GM18511 (cell line): ENCODE data around the gene TTLL5.
"Not testable (repeated sequence)": the region's sequence is repeated elsewhere in the genome, so short reads cannot be mapped to it uniquely, and the experiment has no call there.

Source experiments
- ATAC-seq: cut with Tn5 transposase; IDR thresholded peaks from one replicate; pipeline ENCODE4 v1.9.1; 2021; ENCODE audit warnings: mild to moderate bottlenecking, moderate library complexity; ENCODE audit not compliant: unreplicated experiment

TTLL5 gene

GRCh38 chr14:75906228-75906627 is 245.2 kb downstream of the TTLL5 start:
- no peak for ATAC-seq

- ATAC-seq, result no peak
Measured at GRCh38 chr14:75906680-75907280, 245.7 kb downstream of the TTLL5 start.

- no peak for ATAC-seq
Measured at GRCh38 chr14:75907756-75908359, 246.8 kb downstream of the TTLL5 start.

GRCh38 chr14:75909630-75910029 is 248.6 kb downstream of the TTLL5 start:
- no peak for ATAC-seq

GRCh38 chr14:75910048-75910447 is 249.0 kb downstream of the TTLL5 start:
- no peak for ATAC-seq

- ATAC-seq, result no peak
Measured at GRCh38 chr14:75911883-75912282, 250.8 kb downstream of the TTLL5 start.

GRCh38 chr14:75913183-75913582 is 252.1 kb downstream of the TTLL5 start:
- no peak for ATAC-seq

GRCh38 chr14:75915045-75915444 is 254.0 kb downstream of the TTLL5 start:
- ATAC-seq, result no peak

- no peak for ATAC-seq
Measured at GRCh38 chr14:75917322-75917945, 256.4 kb downstream of the TTLL5 start.

GRCh38 chr14:75917946-75918335 is 256.9 kb downstream of the TTLL5 start:
- no peak for ATAC-seq

GRCh38 chr14:75920421-75920820 is 259.4 kb downstream of the TTLL5 start:
- ATAC-seq, result not testable (repeated sequence)

- ATAC-seq, result not testable (repeated sequence)
Measured at GRCh38 chr14:75925141-75925840, 264.2 kb downstream of the TTLL5 start.

GRCh38 chr14:75926431-75927115 is 265.5 kb downstream of the TTLL5 start:
- no peak for ATAC-seq

- no peak for ATAC-seq
Measured at GRCh38 chr14:75927564-75928087, 266.6 kb downstream of the TTLL5 start.

- no peak for ATAC-seq
Measured at GRCh38 chr14:75928690-75929181, 267.7 kb downstream of the TTLL5 start.

GRCh38 chr14:75933712-75934296 is 272.8 kb downstream of the TTLL5 start:
- ATAC-seq, result no peak

- ATAC-seq, result no peak
Measured at GRCh38 chr14:75934998-75935628, 274.1 kb downstream of the TTLL5 start.

- ATAC-seq, result no peak
Measured at GRCh38 chr14:75939200-75939599, 278.2 kb downstream of the TTLL5 start.

- ATAC-seq, result no peak
Measured at GRCh38 chr14:75941030-75941429, 280.0 kb downstream of the TTLL5 start.
